Measurements from ENCODE around the gene HCN2.

HCN2 gene

GRCh38 chr19:642767-643727 is 53.4 kb downstream of the HCN2 start:
- no peak for DNase-seq

- DNase-seq, result no peak
Observed at GRCh38 chr19:643736-644135, 54.1 kb downstream of the HCN2 start.

GRCh38 chr19:644363-644762 is 54.7 kb downstream of the HCN2 start:
- no peak for DNase-seq

- no peak for DNase-seq
Observed at GRCh38 chr19:644789-645188, 55.1 kb downstream of the HCN2 start.

GRCh38 chr19:645912-646778 is 56.5 kb downstream of the HCN2 start:
- no peak for DNase-seq

GRCh38 chr19:646779-647565 is 57.3 kb downstream of the HCN2 start:
- no peak for DNase-seq

GRCh38 chr19:647566-648284 is 58.0 kb downstream of the HCN2 start:
- no peak for DNase-seq

- no peak for DNase-seq
Observed at GRCh38 chr19:648305-648704, 58.6 kb downstream of the HCN2 start.

GRCh38 chr19:648904-649801 is 59.5 kb downstream of the HCN2 start:
- DNase-seq, result no peak

GRCh38 chr19:650121-650520 is 60.4 kb downstream of the HCN2 start:
- DNase-seq, result no peak

- DNase-seq, result no peak
Observed at GRCh38 chr19:651114-651818, 61.6 kb downstream of the HCN2 start.

GRCh38 chr19:651991-652390 is 62.3 kb downstream of the HCN2 start:
- no peak for DNase-seq

GRCh38 chr19:652467-653389 is 63.0 kb downstream of the HCN2 start:
- no peak for DNase-seq

- DNase-seq, result no peak
Observed at GRCh38 chr19:653425-653824, 63.7 kb downstream of the HCN2 start.

GRCh38 chr19:655691-656090 is 66.0 kb downstream of the HCN2 start:
- no peak for DNase-seq

GRCh38 chr19:656751-657559 is 67.3 kb downstream of the HCN2 start:
- no peak for DNase-seq

- DNase-seq, result no peak
Observed at GRCh38 chr19:657611-658010, 67.9 kb downstream of the HCN2 start.

All from fibroblast of skin of abdomen (primary cell).